NCI-H1105 treated with DMSO at 0.1 percent for 48 hours (cell line): Measurements from ENCODE around the gene LUC7L3.
"Not testable (repeated sequence)": the region's sequence is repeated elsewhere in the genome, so short reads cannot be mapped to it uniquely, and the experiment has no call there.

Source experiments
- DNase-seq: peaks from one replicate; lab custom pipeline; 2025; lab: John Stamatoyannopoulos, UW

LUC7L3 gene

DNA sequence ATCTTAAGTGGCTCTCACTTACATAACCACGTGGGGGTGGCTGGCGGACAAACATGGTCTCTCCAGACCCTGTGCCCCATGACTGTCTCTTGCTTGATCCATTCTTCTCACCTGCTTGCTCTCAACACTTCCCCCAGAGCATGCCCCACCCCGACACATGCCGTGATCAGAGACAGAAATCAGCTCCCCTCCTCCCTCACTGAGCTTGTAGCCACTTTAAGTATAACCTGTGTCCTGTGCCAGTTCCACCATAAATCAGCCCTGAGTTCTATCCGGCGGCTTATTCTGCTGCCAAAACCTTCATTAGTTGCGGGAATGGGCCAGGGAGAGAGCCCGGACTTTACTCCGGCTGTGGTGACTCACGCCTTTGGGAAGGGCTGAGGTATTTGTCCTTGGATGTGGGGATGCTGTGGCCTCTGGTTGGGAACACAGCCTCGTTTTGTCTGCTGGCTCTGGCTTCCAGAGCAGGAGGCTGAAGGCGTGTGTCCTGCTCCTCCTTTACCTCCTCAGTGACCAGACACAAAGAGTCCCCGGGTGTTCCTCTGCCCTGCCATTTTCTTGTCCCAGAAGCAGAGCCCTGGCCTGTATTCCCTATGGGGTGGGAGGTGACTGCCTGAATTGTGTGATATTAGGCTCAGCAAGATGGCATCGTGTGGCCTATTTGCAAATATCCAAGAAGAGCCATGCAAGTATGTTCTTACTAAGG is 32.8 kb upstream of the LUC7L3 start:
- DNase-seq, result no peak

GRCh38 chr17:50687200-50688066 is 32.0 kb upstream of the LUC7L3 start:
- no peak for DNase-seq

GRCh38 chr17:50688245-50688644 is 31.2 kb upstream of the LUC7L3 start:
- no peak for DNase-seq

GRCh38 chr17:50689251-50689650 is 30.2 kb upstream of the LUC7L3 start:
- DNase-seq, result no peak

GRCh38 chr17:50689956-50690886 is 29.2 kb upstream of the LUC7L3 start:
- no peak for DNase-seq

DNA sequence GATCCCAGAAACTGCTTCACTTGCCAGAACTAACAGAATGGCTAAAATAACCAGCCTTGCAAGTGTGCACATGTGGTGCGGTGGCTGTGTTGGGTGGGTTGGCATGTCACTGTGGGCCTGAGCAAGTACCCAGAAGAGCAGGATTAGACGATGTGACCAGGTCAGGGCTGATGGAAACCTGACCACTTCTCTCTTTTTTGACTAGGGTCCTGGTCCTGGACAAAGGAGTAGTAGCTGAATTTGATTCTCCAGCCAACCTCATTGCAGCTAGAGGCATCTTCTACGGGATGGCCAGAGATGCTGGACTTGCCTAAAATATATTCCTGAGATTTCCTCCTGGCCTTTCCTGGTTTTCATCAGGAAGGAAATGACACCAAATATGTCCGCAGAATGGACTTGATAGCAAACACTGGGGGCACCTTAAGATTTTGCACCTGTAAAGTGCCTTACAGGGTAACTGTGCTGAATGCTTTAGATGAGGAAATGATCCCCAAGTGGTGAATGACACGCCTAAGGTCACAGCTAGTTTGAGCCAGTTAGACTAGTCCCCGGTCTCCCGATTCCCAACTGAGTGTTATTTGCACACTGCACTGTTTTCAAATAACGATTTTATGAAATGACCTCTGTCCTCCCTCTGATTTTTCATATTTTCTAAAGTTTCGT is 28.4 kb upstream of the LUC7L3 start:
- DNase-seq, result no peak

DNA sequence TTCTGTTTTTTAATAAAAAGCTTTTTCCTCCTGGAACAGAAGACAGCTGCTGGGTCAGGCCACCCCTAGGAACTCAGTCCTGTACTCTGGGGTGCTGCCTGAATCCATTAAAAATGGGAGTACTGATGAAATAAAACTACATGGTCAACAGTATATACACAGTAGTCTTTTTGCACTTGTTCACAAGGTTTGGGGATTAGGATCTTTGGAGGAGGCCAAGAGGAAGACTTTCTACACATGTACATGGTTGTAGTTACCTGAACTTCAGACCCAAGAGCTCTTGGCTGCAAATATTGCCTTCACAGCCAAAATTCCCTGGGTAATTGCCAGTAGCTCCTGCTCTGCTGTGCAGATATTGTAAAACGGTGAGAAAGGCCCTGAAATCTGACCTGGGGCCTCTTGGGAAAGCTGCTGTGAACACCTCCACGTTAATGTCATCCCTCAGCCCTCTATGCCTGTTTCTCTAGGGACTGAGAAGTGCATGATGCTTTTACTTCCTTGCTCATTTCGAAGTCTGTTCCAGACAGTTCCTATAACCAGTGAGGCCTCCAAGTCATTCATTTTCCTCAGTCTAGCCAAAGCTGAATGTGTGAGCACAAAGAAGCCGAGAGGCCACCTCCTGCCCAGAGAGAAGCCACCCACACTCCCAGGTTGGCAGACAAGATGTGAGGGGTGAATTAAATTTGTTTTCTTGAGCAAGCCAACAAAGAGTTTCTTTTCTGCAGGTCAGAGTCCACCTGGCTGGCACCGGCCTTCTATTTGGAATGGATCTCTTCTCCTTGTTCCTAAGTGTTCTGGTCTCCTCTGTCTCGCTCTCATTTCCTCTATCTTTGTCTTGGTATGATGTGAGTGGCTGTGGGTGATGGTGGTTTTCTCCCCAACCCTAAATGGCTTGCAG is 27.6 kb upstream of the LUC7L3 start:
- no peak for DNase-seq

GRCh38 chr17:50692448-50693035 is 26.9 kb upstream of the LUC7L3 start:
- DNase-seq, result no peak

DNA sequence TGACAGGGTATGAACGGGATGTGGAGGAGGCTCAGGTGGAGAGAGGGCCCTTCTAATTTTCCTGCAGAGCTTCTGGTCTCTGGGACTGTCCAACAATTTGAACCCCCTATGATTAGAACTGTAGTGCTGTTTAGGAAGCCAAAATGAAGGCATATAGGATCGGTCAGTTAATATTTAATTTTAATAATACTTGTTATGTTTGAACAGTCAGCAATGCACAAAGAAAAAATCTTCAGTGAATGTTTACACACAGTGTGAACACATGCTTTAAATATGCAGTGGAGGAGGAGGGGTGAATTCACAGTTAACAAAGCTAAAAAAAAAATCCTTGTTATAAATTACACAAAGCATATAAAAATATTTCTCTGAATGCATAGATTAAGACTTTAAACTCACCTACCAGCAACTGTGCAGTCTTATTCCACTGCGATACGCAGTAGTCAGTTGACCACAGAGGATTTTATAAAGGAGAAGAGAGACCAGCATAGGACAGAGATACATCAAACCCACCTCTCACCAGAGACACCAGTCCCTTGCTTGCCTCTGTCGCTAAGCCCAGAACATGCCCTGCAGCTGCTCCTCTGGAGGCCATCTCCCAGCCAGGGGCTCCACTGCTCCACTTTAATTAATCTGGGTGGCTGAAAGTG is 26.2 kb upstream of the LUC7L3 start:
- no peak for DNase-seq

GRCh38 chr17:50696365-50696879 is 23.0 kb upstream of the LUC7L3 start:
- DNase-seq, result no peak

DNA sequence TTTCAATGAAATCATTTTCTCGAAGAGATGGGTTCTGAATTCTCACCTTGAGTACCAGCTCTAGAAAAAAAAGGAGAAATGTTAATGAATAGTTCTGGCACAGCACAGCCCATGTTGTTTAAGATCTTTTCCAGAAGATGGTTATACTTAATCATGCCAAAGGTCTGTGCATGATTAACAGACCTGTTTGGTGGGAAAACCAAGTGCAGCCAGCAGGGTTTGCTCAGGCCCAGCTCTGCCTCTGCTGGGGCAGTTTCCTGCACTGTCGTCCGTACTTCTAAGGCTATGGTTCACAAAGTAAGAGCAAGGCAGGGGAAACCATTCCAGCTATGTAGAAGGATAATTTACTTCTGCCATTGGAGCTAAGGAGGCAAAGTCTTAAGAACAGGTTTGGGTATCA is 22.3 kb upstream of the LUC7L3 start:
- no peak for DNase-seq

DNA sequence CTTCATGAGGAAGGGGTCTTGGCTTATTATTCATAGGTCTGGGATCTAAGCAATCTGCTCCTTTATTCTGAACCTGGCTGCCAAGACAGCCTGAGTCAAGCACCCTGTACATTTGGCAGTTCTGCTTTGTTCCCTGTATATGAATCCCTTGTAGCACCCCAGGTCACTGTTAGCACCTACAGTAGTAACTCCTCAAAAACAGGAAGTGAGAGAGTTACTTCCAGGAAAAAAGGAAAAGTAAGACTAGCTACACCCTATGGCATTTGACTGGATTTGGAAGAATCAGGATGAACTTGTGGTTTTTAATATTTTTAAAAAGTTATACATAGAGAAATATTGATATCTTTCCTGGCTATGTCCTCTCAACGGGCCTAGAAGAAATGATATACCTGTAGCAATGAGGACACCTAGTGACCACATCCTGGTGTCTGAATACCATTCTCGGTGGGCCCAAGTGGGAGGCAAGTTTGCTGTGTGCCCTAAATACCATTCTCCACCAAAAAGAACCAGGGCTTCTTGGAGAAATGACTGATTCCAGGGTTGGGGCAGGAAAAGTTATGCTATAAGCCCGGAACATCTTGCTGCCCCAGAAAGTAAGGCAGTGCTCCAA is 21.6 kb upstream of the LUC7L3 start:
- no peak for DNase-seq

DNA sequence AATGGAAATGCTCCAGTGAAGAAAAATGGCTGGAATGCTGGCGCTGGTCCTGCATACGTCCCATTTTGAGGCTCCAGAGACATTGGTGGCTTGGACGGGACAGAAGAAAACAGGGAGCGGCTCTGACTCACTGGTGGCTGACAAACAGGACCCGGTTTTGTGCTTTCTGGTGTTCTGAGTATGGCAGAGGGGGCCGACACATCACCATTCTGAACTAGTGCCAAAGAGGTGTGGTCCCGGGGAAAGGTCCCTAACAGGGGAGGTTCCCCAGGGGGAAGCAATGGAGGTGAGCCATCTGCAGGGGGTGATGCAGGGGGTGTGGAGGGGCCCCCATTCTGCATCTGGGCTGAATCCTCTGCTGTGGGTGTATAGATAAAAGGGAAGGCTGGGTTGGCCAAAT is 20.0 kb upstream of the LUC7L3 start:
- no peak for DNase-seq

DNA sequence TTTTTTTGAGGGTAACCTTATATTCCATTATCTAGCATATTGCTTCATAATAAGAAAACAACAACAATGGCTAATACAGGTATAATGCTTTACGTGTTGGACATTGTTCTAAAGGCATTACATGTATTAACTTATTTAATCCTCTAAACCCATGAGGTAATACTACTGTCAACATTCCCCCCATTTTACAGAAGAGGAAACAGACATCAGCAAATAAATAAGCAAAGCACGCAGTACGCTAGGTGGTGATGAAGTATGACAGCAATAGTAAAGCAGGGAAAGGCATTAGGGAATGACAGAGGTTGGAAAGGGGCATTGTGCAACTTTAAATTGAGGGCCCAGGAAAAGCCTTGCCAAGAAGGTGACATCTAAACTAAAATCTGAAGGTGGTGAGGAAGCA is 16.2 kb upstream of the LUC7L3 start:
- no peak for DNase-seq

GRCh38 chr17:50707289-50708049 is 11.9 kb upstream of the LUC7L3 start, which contains the start of gene ANKRD40:
ANKRD40 (minus strand) TSS chr17:50707914; CDS start chr17:50707654, 260 bp downstream.
- peak; percentile 87 for DNase-seq

GRCh38 chr17:50708050-50709000 is 11.1 kb upstream of the LUC7L3 start:
- peak; percentile 72 for DNase-seq

DNA sequence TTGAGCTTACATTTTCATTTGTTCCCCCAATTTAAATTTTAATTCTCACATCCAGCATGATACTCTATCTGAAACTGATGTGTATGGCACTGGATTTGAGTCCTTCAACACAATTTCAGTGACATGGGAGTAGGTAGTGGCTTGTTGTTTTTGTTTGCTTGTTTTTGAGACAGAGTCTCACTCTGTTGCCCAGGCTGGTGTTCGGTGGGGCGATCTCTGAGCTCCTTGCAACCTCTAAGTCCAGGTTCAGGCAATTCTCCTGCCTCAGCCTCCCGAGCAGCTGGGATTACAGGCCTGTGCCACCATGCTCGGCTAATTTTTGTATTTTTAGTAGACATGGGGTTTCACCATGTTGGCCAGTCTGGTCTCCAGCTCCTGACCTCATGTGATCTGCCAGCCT is 10.3 kb upstream of the LUC7L3 start:
- not testable (repeated sequence) for DNase-seq
